Kidney (tissue), 14 donors: ENCODE data around the gene NCS1. TPM values are rescaled to one million over a fixed set of nuclear protein-coding genes. Genes with fewer than 3 reads are reported as not detected.

Experiments used
- DNase-seq, 5 donors: peaks; one replicate each; pipeline ENCODE4 v3.0.0-alpha.2; 2013 to 2020
- FAIRE-seq: peaks from 2 replicates; lab custom pipeline; 2012; peaks lifted over from hg19 to GRCh38; lab: Jason Lieb, UNC
- H3K27ac ChIP-seq, 2 donors: one replicate each; pipeline ENCODE4 v1.7.0; 2013; ENCODE audit warnings: low read depth in 2 of 2, low read length in 2 of 2, inconsistent platforms in 1 of 2
- H3K27me3 ChIP-seq: one replicate; pipeline ENCODE4 v1.7.1; 2013; ENCODE audit warnings: low read length, inconsistent platforms; ENCODE audit not compliant: control insufficient read depth, insufficient read depth
- H3K36me3 ChIP-seq, 3 donors: one replicate each; pipeline versions ENCODE4 v1.7.0 to v1.7.1; 2013; ENCODE audit warnings: low read length in 3 of 3, control low read depth in 1 of 3, inconsistent platforms in 1 of 3; ENCODE audit not compliant: insufficient read depth in 3 of 3, control insufficient read depth in 2 of 3
- H3K4me1 ChIP-seq, 3 donors: one replicate each; pipeline versions ENCODE4 v1.7.0 to v1.7.1; 2013; ENCODE audit warnings: low read length in 3 of 3, inconsistent platforms in 1 of 3, low read depth in 1 of 3; ENCODE audit not compliant: control insufficient read depth in 2 of 3, insufficient read depth in 2 of 3
- H3K4me3 ChIP-seq, 3 donors: one replicate each; pipeline versions ENCODE4 v1.7.0 to v1.8.1; 2013; ENCODE audit warnings: low read length in 3 of 3, control low read depth in 1 of 3, inconsistent platforms in 1 of 3
- H3K9ac ChIP-seq, 3 donors: one replicate each; pipeline versions ENCODE4 v1.7.0 to v1.7.1; 2013; ENCODE audit warnings: low read length in 3 of 3, control low read depth in 1 of 3, inconsistent platforms in 1 of 3
- H3K9me3 ChIP-seq, 3 donors: one replicate each; pipeline versions ENCODE4 v1.7.0 to v1.7.1; 2013; ENCODE audit warnings: low read length in 3 of 3, control low read depth in 1 of 3, inconsistent platforms in 1 of 3; ENCODE audit not compliant: control insufficient read depth in 2 of 3, insufficient read depth in 1 of 3
- CTCF ChIP-seq: IDR thresholded peaks from 3 replicates; pipeline ENCODE4 v1.5.1; 2012; ENCODE audit warnings: mild to moderate bottlenecking, moderate library complexity, borderline replicate concordance; ENCODE audit not compliant: insufficient read depth; ENCODE audit errors: extremely low read depth
- intact Hi-C: fragments of 100-400 bp; cut with DNase I; formaldehyde crosslinking; loops from one replicate; pipeline ENCODE4 v1.11.1; 2022
- polyA plus RNA-seq: library from polyadenylated mRNA; stranded (reverse); fragments of 350-450 nt; fragmentation: Illumina TruSeq; extraction: RNeasy Lipid Tissue Mini Kit (QIAGEN cat#74804); gene quantifications from one replicate; pipeline ENCODE4 v1.2.3, GENCODE V29; 2014; ENCODE audit warnings: low read depth, low replicate concordance; ENCODE audit not compliant: insufficient read depth
- total RNA-seq: library from RNA; stranded (reverse); fragmentation: NEBNext Ultra II Directional; extraction: Animal tissue kit (Norgen Biotek cat#: 25700); gene quantifications from one replicate; pipeline ENCODE4 v1.2.1, GENCODE V29; 2021
- donor health status: control.
- donor health status: control.
- donor health status: control.
- donor health status: control.
- donor health status: control.
- donor health status: DM: yes; HTN: yes; CAD: no.
- donor health status: Normal renal cell carcinoma (clear cell type).

The NCS1 gene
- total and polyA plus RNA-seq, 2 donors from 2014 or later: 27.7 to 37.4 TPM

GRCh38 chr9:130206579-130206978 is 34.4 kb downstream of the NCS1 start:
- H3K4me1 ChIP-seq: peaks cover 0 to 4% (median 3%) of the 10 kb centered on the region in 3 donors
- FAIRE-seq (no peak), DNase-seq (no peak)
- H3K9ac ChIP-seq: no peak overlapping the region
- no peaks in the 10 kb centered on the region for H3K27me3 ChIP-seq
- H3K4me3 ChIP-seq: no peak overlapping the region
- no peak for TF ChIP-seq CTCF
- H3K36me3 ChIP-seq: no peaks in the 10 kb centered on the region
- H3K27ac ChIP-seq: no peak overlapping the region
- intact Hi-C loops: no loop called here
- H3K9me3 ChIP-seq: no peaks in the 10 kb centered on the region

DNA sequence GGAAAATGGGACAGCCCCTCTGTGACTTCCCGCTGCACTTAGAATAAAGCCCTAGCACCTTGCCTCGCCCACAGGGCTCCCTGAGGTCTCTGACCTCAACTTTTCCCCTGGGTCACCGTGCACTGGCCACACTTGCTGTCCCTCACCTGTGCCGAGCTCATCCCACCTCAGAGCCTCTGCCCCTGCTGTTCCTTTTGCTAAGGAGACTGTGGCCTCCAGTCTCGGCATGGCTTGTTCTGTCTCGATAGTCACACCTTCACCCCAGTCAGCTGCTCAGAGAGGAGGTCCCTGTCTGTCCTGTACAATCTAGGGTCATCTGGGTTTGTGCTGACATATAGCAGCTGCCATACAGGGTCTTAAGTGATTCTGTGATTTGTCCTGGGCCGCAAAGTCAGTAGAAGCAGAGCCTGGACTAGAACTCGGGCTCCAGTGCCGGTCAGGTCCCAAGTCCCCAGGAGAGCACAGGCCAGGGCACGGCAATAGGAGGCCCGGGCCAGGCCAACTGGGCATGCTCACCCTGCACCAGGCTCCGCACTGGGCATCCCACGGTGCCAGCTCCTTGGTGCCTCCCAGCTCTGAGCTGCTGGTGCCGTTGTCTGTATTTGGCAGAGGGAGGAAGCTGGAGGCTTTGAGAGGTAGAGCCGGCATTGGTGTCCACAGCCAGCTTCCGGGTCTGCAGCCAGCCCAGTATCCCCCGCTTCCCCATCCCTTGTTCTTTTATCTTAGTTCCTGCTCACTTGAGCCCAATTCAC is 35.2 kb downstream of the NCS1 start:
- peaks cover 0 to 3% (median 0%) of the 10 kb centered on the region in 3 donors for H3K4me1 ChIP-seq
- H3K27ac ChIP-seq: no peak overlapping the region
- FAIRE-seq: no peak
- H3K36me3 ChIP-seq: no peaks in the 10 kb centered on the region
- no peak overlapping the region for H3K9ac ChIP-seq
- DNase-seq: no peak
- no peaks in the 10 kb centered on the region for H3K9me3 ChIP-seq
- no peaks in the 10 kb centered on the region for H3K27me3 ChIP-seq
- intact Hi-C loops: no loop called here
- no peak for TF ChIP-seq CTCF
- H3K4me3 ChIP-seq: no peak overlapping the region

DNA sequence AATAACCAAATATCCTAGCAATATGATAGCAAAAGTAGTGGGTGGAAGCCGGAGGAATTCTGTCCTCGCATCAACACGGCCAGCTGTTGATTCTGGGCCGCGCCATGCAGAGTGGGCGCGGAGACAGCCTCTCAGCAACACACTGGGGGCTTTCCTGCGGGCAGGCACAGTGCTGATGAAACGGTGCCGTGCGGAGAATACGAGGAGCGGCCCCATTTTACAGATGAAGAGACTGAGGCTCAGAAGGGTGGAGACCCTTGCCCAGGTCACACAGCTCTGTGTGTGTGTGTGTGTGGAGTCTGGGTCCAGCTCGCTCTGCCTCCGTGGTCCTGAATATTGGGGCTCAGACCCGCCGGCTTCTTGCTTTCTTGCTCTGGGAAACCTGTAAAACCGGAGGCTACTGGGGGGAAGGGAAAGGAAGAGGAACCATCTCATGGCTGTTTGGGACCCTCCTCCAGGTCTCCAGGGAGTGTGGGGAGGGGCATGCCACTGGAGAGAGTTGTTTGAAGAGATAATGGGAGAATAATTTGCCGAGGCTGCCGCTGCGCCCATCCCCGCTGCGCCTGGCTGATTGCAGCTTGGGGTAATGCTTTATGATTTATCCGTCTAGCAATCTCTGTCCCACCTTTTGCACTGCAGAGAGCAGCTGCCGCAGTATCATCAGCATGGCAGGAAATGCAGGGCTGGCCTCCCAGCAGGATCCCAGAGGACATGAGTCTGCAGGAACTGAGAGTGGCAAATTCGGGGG is 36.6 kb downstream of the NCS1 start:
- intact Hi-C loops: no loop called here
- Histone ChIP-seq H3K4me3 (no peak overlapping the region), H3K9me3 (no peaks in the 10 kb centered on the region), H3K27me3 (no peaks in the 10 kb centered on the region), H3K36me3 (no peaks in the 10 kb centered on the region), H3K4me1 (peaks cover 0 to 3% (median 0%) of the 10 kb centered on the region in 3 donors), H3K27ac (no peak overlapping the region), H3K9ac (no peak overlapping the region)
- DNase-seq (peak in 4 of 5 donors; percentile 64 to 85 (median 70)), FAIRE-seq (no peak)
- no peak for TF ChIP-seq CTCF
